ENCODE data around the gene MYO5B. TPM values are rescaled to one million over a fixed set of nuclear protein-coding genes. Genes with fewer than 3 reads are reported as not detected.

MYO5B gene
- polyA plus RNA-seq, 1 of the 3 experiments (the other 2 are of a cell fraction): 1.3 TPM

DNA sequence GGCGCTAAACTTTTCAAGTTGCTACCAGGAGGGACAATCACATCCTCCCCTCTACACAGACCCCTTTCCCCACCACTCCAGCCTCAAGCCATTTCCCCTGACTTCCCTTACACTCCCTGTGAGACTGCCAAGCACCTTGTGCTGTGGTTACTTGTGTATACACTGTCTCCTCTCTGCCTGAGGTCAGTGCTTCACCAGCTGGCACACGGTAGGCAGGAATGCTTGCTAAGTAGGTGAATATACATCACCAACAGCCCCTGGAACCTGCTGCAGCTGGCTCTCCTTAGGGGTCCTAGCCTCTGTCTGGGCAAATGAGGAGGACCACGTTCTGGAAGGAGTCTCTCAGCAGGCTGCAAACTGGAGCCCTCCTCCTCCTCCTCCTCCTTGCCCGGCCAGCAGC, 343.3 kb downstream of the MYO5B start:
- Histone ChIP-seq H3K4me1 (ENCODE audit: control insufficient read depth in 1 of 2, insufficient read depth in 2 of 2, low read depth in 1 of 2, low read length in 1 of 2) (peaks cover 0 to 5% of the 10 kb centered on the region in 2 experiments; a peak in 3 of 4 replicates), H3K27ac (ENCODE audit: low read depth in 2 of 2, low read length in 1 of 2) (no peak overlapping the region), H3K4me2 (no peak overlapping the region), H2AFZ (ENCODE audit: low read depth) (no peak overlapping the region), H3F3A (replicated peaks; ENCODE audit: insufficient read depth) (no peaks in the 10 kb centered on the region), H3K9ac (no peak overlapping the region), H4K20me1 (ENCODE audit: insufficient read depth) (no peaks in the 10 kb centered on the region), H3K79me2 (ENCODE audit: insufficient read depth) (no peaks in the 10 kb centered on the region), H3K4me3 (ENCODE audit: low read depth in 2 of 2, low read length in 1 of 2) (no peak overlapping the region), H3K36me3 (replicated peaks in 1 of 2; ENCODE audit: control insufficient read depth in 1 of 2, insufficient read depth in 2 of 2, low read length in 1 of 2) (no peaks in the 10 kb centered on the region), H3K9me2 (no peaks in the 10 kb centered on the region), H3K27me3 (ENCODE audit: insufficient read depth) (no peaks in the 10 kb centered on the region), H3K9me3 (no peaks in the 10 kb centered on the region)
- no peak for TF ChIP-seq TAF1 (IDR thresholded peaks at IDR 0.05; ENCODE audit: borderline replicate concordance, low read depth, low read length)
- POLR2A ChIA-PET: no interaction called here
- DNase-seq: no peak
- CTCF ChIA-PET: interaction anchor here (0.9 to 10.9 kb wide), 4 partner anchors 8 to 344 kb away, joined by 3 to 110 read pairs (median 14); partner anchors contain the start of gene MYO5B
- 79% methylated on average over 4 of the region's 4 CpGs for WGBS (ENCODE audit: low lambda C conversion rate)

DNA sequence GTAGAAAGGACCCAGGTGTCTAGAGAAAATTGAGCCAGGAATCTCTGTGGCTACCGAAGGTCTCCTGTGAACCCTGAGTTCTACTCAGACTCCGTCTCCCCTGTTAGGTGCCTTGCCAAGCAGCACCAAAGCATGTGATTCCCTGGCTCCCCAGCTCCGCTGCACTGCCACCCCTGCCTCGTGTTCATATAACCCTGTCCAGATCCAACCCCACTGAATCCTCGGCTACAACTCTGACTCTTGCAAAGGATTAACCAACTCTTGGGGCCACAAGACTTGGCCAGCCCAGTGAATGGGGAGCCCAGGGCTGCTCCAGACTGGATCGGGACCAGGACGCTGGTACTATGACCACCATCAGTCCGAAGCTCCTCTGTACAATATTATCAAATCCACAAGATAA, 344.3 kb downstream of the MYO5B start:
- no peak for DNase-seq
- Histone ChIP-seq H3K27me3 (ENCODE audit: insufficient read depth) (no peaks in the 10 kb centered on the region), H2AFZ (ENCODE audit: low read depth) (no peak overlapping the region), H3K9me2 (no peaks in the 10 kb centered on the region), H3K4me2 (no peak overlapping the region), H3K27ac (ENCODE audit: low read depth in 2 of 2, low read length in 1 of 2) (no peak overlapping the region), H3K9me3 (no peaks in the 10 kb centered on the region), H3F3A (replicated peaks; ENCODE audit: insufficient read depth) (no peaks in the 10 kb centered on the region), H3K36me3 (replicated peaks in 1 of 2; ENCODE audit: control insufficient read depth in 1 of 2, insufficient read depth in 2 of 2, low read length in 1 of 2) (no peaks in the 10 kb centered on the region), H4K20me1 (ENCODE audit: insufficient read depth) (no peaks in the 10 kb centered on the region), H3K9ac (no peak overlapping the region), H3K4me3 (ENCODE audit: low read depth in 2 of 2, low read length in 1 of 2) (no peak overlapping the region), H3K4me1 (ENCODE audit: control insufficient read depth in 1 of 2, insufficient read depth in 2 of 2, low read depth in 1 of 2, low read length in 1 of 2) (peaks cover 5 to 10% of the 10 kb centered on the region in 2 experiments; a peak in 3 of 4 replicates), H3K79me2 (ENCODE audit: insufficient read depth) (no peaks in the 10 kb centered on the region)
- no peak for TF ChIP-seq NFIC (IDR thresholded peaks at IDR 0.05; ENCODE audit: borderline replicate concordance)
- TF ChIP-seq TEAD4 (IDR thresholded peaks at IDR 0.05; ENCODE audit: borderline replicate concordance, insufficient read depth): no peak
- TF ChIP-seq, protein P1, sequence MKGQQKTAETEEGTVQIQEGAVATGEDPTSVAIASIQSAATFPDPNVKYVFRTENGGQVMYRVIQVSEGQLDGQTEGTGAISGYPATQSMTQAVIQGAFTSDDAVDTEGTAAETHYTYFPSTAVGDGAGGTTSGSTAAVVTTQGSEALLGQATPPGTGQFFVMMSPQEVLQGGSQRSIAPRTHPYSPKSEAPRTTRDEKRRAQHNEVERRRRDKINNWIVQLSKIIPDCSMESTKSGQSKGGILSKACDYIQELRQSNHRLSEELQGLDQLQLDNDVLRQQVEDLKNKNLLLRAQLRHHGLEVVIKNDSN (IDR thresholded peaks at IDR 0.05; ENCODE audit: borderline replicate concordance, low read depth): no peak
- POLR2A ChIA-PET: no interaction called here
- CTCF ChIA-PET: interaction anchor here (0.9 to 10.9 kb wide), 4 partner anchors 9 to 345 kb away, joined by 3 to 110 read pairs (median 14); partner anchors contain the start of gene MYO5B
- 95% methylated on average over 8 of the region's 8 CpGs for WGBS (ENCODE audit: low lambda C conversion rate)

DNA sequence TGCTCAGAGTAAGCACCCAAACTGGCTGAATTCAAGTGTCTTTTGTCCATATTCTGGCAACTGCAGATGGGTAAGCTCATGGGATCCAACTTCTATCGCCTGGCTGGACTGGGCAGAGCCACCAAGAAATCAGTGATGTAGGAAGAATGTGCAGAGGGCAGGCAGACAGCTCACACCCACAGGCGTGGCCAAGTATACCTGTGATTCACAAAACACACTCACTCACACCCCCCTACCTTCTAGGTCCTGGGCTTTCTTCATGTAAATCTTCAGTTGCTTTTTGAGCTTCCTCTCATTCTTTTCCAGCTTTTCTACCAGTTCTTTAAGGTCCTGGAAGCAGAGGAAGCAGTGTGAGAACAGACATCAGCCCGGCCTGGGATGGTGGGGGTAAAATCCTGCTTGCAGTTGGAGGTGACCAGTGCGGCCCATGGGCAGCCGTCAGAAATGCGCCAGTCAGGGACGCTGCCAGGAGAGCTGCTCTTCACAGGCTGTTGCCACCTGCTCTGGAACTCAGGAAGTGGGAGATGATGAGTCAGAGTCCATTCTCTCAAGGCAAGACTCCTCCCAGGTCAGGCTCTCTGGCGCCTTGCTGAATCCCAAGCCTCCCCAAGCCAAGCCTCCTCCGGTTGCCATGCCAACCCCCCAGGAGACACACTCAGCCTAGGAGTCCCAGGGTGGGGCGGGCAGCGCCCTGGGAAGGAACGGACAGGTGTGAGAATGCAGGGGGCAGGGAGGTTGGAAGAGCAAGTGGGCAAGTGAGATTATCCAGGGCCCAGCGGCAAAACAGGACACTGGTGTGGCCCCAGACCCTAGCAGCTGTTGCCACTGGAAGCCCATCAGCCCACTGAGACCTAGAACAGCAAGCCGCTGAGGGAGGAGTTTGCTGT, 345.4 kb downstream of the MYO5B start:
- Histone ChIP-seq H3K4me2 (peak overlapping the region; percentile 54; the same call in 1 of the 2 replicates), H3F3A (replicated peaks; ENCODE audit: insufficient read depth) (no peaks in the 10 kb centered on the region), H3K4me1 (ENCODE audit: control insufficient read depth in 1 of 2, insufficient read depth in 2 of 2, low read depth in 1 of 2, low read length in 1 of 2) (peaks cover 5 to 12% of the 10 kb centered on the region in 2 experiments; a peak in 3 of 4 replicates), H3K9me3 (no peaks in the 10 kb centered on the region), H3K79me2 (ENCODE audit: insufficient read depth) (no peaks in the 10 kb centered on the region), H2AFZ (ENCODE audit: low read depth) (peak overlapping the region; percentile 68), H3K4me3 (ENCODE audit: low read depth in 2 of 2, low read length in 1 of 2) (no peak overlapping the region), H3K27ac (ENCODE audit: low read depth in 2 of 2, low read length in 1 of 2) (peak overlapping the region in 1 of 2 experiments; percentile 40; a peak in 1 of 4 replicates), H3K9me2 (no peaks in the 10 kb centered on the region), H3K9ac (no peak overlapping the region), H3K36me3 (replicated peaks in 1 of 2; ENCODE audit: control insufficient read depth in 1 of 2, insufficient read depth in 2 of 2, low read length in 1 of 2) (no peaks in the 10 kb centered on the region), H4K20me1 (ENCODE audit: insufficient read depth) (no peaks in the 10 kb centered on the region), H3K27me3 (ENCODE audit: insufficient read depth) (no peaks in the 10 kb centered on the region)
- WGBS (ENCODE audit: low lambda C conversion rate): 38% methylated on average over 12 of the region's 14 CpGs
- ChIA-PET POLR2A (no interaction called here), CTCF (interaction anchor here (1.3 to 10.9 kb wide), 3 partner anchors 10 to 339 kb away, joined by 3 to 110 read pairs (median 24); no protein-coding TSS in a partner anchor)
- DNase-seq: no peak
- TF ChIP-seq JUND (IDR thresholded peaks at IDR 0.05) (peak; percentile 51; the same call in 1 of the 2 replicates), NFIC (IDR thresholded peaks at IDR 0.05; ENCODE audit: borderline replicate concordance) (peak; percentile 28; the same call in 1 of the 2 replicates), RAD21 (IDR thresholded peaks at IDR 0.05; ENCODE audit: low read length) (no peak), TCF12 (IDR thresholded peaks at IDR 0.05) (peak; percentile 79), POLR2AphosphoS5 (IDR thresholded peaks at IDR 0.05; ENCODE audit: low read depth, low read length) (no peak), CHD2 (IDR thresholded peaks at IDR 0.05; ENCODE audit: low read length, partially characterized antibody) (no peak), ELF1 (IDR thresholded peaks at IDR 0.05) (peak; percentile 69), EP300 (IDR thresholded peaks at IDR 0.05; ENCODE audit: borderline replicate concordance in 1 of 2, low read depth in 1 of 2, low read length in 1 of 2) (peak in 1 of 2 experiments; percentile 27; a peak in 1 of 4 replicates), FOSL2 (IDR thresholded peaks at IDR 0.05; ENCODE audit: borderline replicate concordance, low read depth) (peak; percentile 78)
- TF ChIP-seq, protein P1 (IDR thresholded peaks at IDR 0.05; ENCODE audit: borderline replicate concordance, low read depth): no peak
- TF ChIP-seq, protein P2, sequence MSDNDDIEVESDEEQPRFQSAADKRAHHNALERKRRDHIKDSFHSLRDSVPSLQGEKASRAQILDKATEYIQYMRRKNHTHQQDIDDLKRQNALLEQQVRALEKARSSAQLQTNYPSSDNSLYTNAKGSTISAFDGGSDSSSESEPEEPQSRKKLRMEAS (IDR thresholded peaks at IDR 0.05; ENCODE audit: low read depth): peak; percentile 82
- TF ChIP-seq, protein P3, sequence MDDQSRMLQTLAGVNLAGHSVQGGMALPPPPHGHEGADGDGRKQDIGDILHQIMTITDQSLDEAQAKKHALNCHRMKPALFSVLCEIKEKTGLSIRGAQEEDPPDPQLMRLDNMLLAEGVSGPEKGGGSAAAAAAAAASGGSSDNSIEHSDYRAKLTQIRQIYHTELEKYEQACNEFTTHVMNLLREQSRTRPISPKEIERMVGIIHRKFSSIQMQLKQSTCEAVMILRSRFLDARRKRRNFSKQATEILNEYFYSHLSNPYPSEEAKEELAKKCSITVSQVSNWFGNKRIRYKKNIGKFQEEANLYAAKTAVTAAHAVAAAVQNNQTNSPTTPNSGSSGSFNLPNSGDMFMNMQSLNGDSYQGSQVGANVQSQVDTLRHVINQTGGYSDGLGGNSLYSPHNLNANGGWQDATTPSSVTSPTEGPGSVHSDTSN (IDR thresholded peaks at IDR 0.05): peak; percentile 43; the same call in 1 of the 2 replicates

Measured in SK-N-SH (cell line).